GM12875 (cell line): ENCODE data around the gene UBQLN4.

Experiments
- H3K4me3 ChIP-seq: one replicate; pipeline ENCODE4 v1.5.1; 2011; ENCODE audit warnings: low read depth, low read length, control low read depth
- CTCF ChIP-seq: IDR thresholded peaks from 2 replicates; pipeline ENCODE4 v1.5.1; 2011; ENCODE audit warnings: low read depth, mild to moderate bottlenecking, control low read depth, inconsistent platforms, low read length, moderate library complexity, borderline replicate concordance; ENCODE audit not compliant: insufficient read depth

UBQLN4 gene

GRCh38 chr1:156002188-156002911 lies 51.2 kb downstream of the UBQLN4 start:
- no peak overlapping the region for H3K4me3 ChIP-seq
- no peak for TF ChIP-seq CTCF

- TF ChIP-seq CTCF, result no peak
- H3K4me3 ChIP-seq, result no peak overlapping the region
Observed at GRCh38 chr1:156001662-156002171, 51.9 kb downstream of the UBQLN4 start.

- no peak overlapping the region for H3K4me3 ChIP-seq
- no peak for TF ChIP-seq CTCF
Observed at GRCh38 chr1:156001021-156001661, 52.5 kb downstream of the UBQLN4 start.

- no peak for TF ChIP-seq CTCF
- no peak overlapping the region for H3K4me3 ChIP-seq
Observed at GRCh38 chr1:155999964-156000363, 53.6 kb downstream of the UBQLN4 start.

- no peak for TF ChIP-seq CTCF
- H3K4me3 ChIP-seq, result no peak overlapping the region
Observed at GRCh38 chr1:155996166-155996565, 57.4 kb downstream of the UBQLN4 start.

- no peak overlapping the region for H3K4me3 ChIP-seq
- TF ChIP-seq CTCF, result no peak
Observed at GRCh38 chr1:155993595-155993994, 60.0 kb downstream of the UBQLN4 start.
